Measurements from ENCODE around the gene FRMD5. TPM values are rescaled to one million over a fixed set of nuclear protein-coding genes. Genes with fewer than 3 reads are reported as not detected.

Gene FRMD5
- total RNA-seq, 3 donors from 2014 or later (not counting 1 experiment from before 2014, with no cell fraction given), result not detected

DNA sequence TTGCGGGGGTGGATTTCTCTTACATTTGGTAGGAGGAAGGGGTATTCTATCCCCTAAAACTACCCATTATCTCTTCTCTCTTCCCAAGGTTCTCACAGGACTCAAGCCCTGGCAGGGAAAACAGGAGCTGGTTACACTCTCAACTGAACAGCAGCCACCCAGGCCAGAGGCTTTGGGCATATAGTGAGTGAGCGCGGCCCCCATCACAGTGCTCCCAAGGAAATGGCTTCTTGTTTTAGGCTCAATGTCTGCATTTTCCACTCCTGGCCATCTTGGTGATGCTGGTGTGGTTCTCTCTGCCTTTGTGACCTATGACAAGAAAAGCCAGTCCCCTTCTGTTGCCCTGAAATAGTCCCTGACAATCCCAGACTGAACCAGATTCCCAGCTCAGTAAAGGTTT is 318.2 kb downstream of the FRMD5 start:
- H3K36me3 ChIP-seq (ENCODE audit: control insufficient read depth, insufficient read depth, low read length), result no peaks in the 10 kb centered on the region

DNA sequence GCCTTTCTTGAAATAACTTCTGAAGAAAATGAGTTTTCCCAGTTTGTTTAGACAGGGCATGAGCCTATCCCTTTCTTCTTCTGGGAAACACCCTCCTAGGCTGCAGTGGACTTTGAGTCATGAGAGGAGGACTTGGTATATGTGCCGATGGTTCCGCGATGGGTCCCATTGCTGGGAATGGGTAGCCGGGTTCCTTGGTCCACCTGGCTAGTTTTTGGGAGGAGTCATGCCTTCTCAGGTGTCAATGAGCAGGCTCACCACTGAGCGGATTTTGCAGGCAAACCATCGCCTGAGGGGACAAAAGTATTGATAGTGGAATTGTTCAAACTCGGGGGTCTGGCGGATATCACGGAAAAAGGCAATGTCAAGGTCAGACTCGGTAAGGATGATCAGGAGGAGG is 321.4 kb downstream of the FRMD5 start:
- Mint-ChIP-seq H3K4me1 (no peaks in the 10 kb centered on the region), H3K27ac (no peak overlapping the region), H3K4me3 (no peak overlapping the region), H3K36me3 (no peaks in the 10 kb centered on the region), H3K9me3 (no peaks in the 10 kb centered on the region), H3K27me3 (ENCODE audit: low read depth in 2 of 2) (no peaks in the 10 kb centered on the region)
- no peak for DNase-seq
- no peak overlapping the region for H3K4me3 ChIP-seq (ENCODE audit: low read length)
- WGBS (ENCODE audit: insufficient coverage), result 89% methylated on average over 10 of the region's 10 CpGs
- no peaks in the 10 kb centered on the region for H3K27me3 ChIP-seq (ENCODE audit: control insufficient read depth, insufficient read depth, low read length)
- H3K27ac ChIP-seq (ENCODE audit: low read length), result no peak overlapping the region
- no peaks in the 10 kb centered on the region for H3K4me1 ChIP-seq (ENCODE audit: control insufficient read depth, insufficient read depth, low read length)
- no peak for ATAC-seq
- TF ChIP-seq, protein P1, sequence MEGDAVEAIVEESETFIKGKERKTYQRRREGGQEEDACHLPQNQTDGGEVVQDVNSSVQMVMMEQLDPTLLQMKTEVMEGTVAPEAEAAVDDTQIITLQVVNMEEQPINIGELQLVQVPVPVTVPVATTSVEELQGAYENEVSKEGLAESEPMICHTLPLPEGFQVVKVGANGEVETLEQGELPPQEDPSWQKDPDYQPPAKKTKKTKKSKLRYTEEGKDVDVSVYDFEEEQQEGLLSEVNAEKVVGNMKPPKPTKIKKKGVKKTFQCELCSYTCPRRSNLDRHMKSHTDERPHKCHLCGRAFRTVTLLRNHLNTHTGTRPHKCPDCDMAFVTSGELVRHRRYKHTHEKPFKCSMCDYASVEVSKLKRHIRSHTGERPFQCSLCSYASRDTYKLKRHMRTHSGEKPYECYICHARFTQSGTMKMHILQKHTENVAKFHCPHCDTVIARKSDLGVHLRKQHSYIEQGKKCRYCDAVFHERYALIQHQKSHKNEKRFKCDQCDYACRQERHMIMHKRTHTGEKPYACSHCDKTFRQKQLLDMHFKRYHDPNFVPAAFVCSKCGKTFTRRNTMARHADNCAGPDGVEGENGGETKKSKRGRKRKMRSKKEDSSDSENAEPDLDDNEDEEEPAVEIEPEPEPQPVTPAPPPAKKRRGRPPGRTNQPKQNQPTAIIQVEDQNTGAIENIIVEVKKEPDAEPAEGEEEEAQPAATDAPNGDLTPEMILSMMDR (IDR thresholded peaks at IDR 0.05), result no peak
- intact Hi-C loops (cut with micrococcal nuclease), result no loop called here
- no peaks in the 10 kb centered on the region for H3K36me3 ChIP-seq (ENCODE audit: control insufficient read depth, insufficient read depth, low read length)
- no peaks in the 10 kb centered on the region for H3K9me3 ChIP-seq (ENCODE audit: control insufficient read depth, insufficient read depth, low read length)

More for the DNA sequence above, 318.2 kb downstream of the FRMD5 start:
- Histone ChIP-seq H3K4me1 (ENCODE audit: control insufficient read depth, insufficient read depth, low read length) (no peaks in the 10 kb centered on the region), H3K9me3 (ENCODE audit: control insufficient read depth, insufficient read depth, low read length) (no peaks in the 10 kb centered on the region), H3K27ac (ENCODE audit: low read length) (no peak overlapping the region), H3K4me3 (ENCODE audit: low read length) (no peak overlapping the region), H3K27me3 (ENCODE audit: control insufficient read depth, insufficient read depth, low read length) (no peaks in the 10 kb centered on the region)
- no peaks in the 10 kb centered on the region for H3K27me3 Mint-ChIP-seq (ENCODE audit: low read depth in 2 of 2)
- H3K27ac Mint-ChIP-seq, result peak overlapping the region in 1 of 2 donors; percentile 49
- WGBS (ENCODE audit: insufficient coverage), result 92% methylated on average over 2 of the region's 3 CpGs
- H3K36me3 Mint-ChIP-seq, result no peaks in the 10 kb centered on the region
- no peak overlapping the region for H3K4me3 Mint-ChIP-seq
- intact Hi-C loops (cut with micrococcal nuclease), result no loop called here
- no peak for ATAC-seq
- DNase-seq, result no peak
- H3K4me1 Mint-ChIP-seq, result no peaks in the 10 kb centered on the region
- no peaks in the 10 kb centered on the region for H3K9me3 Mint-ChIP-seq
- TF ChIP-seq, protein P1 (IDR thresholded peaks at IDR 0.05), result no peak

DNA sequence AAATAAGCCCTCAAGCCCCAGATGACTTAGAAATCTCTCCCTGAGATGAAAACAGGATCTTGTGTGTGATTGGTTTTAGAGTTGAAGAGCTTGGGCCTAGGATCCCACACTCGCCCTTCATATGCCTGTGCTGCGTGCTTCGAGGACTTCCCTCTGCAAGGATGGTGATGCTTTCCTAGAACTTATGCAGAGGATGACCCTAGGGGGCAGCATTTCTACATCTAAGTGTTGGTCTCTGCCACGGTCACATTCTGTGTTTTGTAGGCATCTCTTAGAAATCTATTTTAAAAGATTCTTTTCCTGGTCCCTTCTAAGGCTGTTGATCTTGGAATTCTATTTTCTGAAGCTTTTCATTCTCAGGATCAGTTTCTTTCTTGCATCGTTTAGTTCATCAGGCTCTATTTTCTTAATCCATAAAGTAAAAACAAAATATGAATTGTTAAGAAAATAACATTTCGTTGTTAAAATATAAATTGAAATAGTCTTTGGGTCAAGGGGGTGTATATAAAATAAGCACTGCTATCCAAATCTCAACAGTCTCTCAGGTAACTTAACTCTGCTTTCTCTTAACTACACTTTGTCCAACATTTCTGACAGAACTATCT is 322.6 kb downstream of the FRMD5 start:
- Histone ChIP-seq H3K9me3 (ENCODE audit: control insufficient read depth, insufficient read depth, low read length) (no peaks in the 10 kb centered on the region), H3K4me3 (ENCODE audit: low read length) (no peak overlapping the region), H3K36me3 (ENCODE audit: control insufficient read depth, insufficient read depth, low read length) (no peaks in the 10 kb centered on the region), H3K4me1 (ENCODE audit: control insufficient read depth, insufficient read depth, low read length) (no peaks in the 10 kb centered on the region), H3K27me3 (ENCODE audit: control insufficient read depth, insufficient read depth, low read length) (no peaks in the 10 kb centered on the region), H3K27ac (ENCODE audit: low read length) (no peak overlapping the region)
- H3K9me3 Mint-ChIP-seq, result no peaks in the 10 kb centered on the region
- WGBS (ENCODE audit: insufficient coverage), result 73% methylated on average over 4 of the region's 6 CpGs
- no peak overlapping the region for H3K4me3 Mint-ChIP-seq
- no peaks in the 10 kb centered on the region for H3K36me3 Mint-ChIP-seq
- H3K4me1 Mint-ChIP-seq, result no peaks in the 10 kb centered on the region
- no peak overlapping the region for H3K27ac Mint-ChIP-seq
- intact Hi-C loops (cut with micrococcal nuclease), result no loop called here
- ATAC-seq, result no peak
- TF ChIP-seq, protein P1 (IDR thresholded peaks at IDR 0.05), result no peak
- peak in 1 of 2 donors; percentile 48 for DNase-seq
- no peaks in the 10 kb centered on the region for H3K27me3 Mint-ChIP-seq (ENCODE audit: low read depth in 2 of 2)

DNA sequence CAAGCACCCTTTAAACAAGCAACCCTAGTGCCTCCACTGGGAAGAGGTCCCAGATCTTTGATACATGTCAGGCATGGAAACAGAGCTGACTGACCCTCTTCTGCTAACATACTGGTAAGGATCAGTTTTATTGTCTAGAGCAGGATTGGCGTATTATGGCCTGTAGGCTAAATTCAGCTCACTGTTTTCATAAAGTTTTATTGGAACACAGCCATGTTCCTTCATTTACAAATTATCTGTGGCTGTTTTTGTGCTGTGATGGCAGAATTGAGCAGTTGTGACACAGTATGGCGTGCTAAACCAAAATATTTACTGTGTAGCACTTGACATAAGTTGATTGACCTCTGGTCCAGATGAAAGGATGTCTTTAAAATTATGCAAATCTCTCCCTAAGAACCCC is 323.2 kb downstream of the FRMD5 start:
- H3K27me3 ChIP-seq (ENCODE audit: control insufficient read depth, insufficient read depth, low read length), result no peaks in the 10 kb centered on the region
- no peak overlapping the region for H3K4me3 Mint-ChIP-seq
- ATAC-seq (no peak), DNase-seq (no peak)
- 80% methylated on average over 1 of the region's 2 CpGs for WGBS (ENCODE audit: insufficient coverage)
- no peaks in the 10 kb centered on the region for H3K9me3 Mint-ChIP-seq
- H3K27me3 Mint-ChIP-seq (ENCODE audit: low read depth in 2 of 2), result no peaks in the 10 kb centered on the region
- H3K4me1 ChIP-seq (ENCODE audit: control insufficient read depth, insufficient read depth, low read length), result no peaks in the 10 kb centered on the region
- no peaks in the 10 kb centered on the region for H3K9me3 ChIP-seq (ENCODE audit: control insufficient read depth, insufficient read depth, low read length)
- H3K27ac Mint-ChIP-seq, result no peak overlapping the region
- no peak overlapping the region for H3K4me3 ChIP-seq (ENCODE audit: low read length)
- intact Hi-C loops (cut with micrococcal nuclease), result no loop called here
- H3K27ac ChIP-seq (ENCODE audit: low read length), result no peak overlapping the region
- H3K36me3 Mint-ChIP-seq, result no peaks in the 10 kb centered on the region
- no peaks in the 10 kb centered on the region for H3K36me3 ChIP-seq (ENCODE audit: control insufficient read depth, insufficient read depth, low read length)
- TF ChIP-seq, protein P1 (IDR thresholded peaks at IDR 0.05), result no peak
- no peaks in the 10 kb centered on the region for H3K4me1 Mint-ChIP-seq
